DND-41 (cell line): Measurements from ENCODE around the gene EMC7.

Source experiments
- CTCF ChIP-seq: IDR thresholded peaks from 2 replicates; pipeline ENCODE4 v1.5.1; 2012; ENCODE audit warnings: borderline replicate concordance, low read length, moderate library complexity, mild to moderate bottlenecking; ENCODE audit not compliant: poor library complexity, severe bottlenecking; ENCODE audit errors: extremely low read depth
- EZH2 ChIP-seq: IDR thresholded peaks from 3 replicates; pipeline ENCODE4 v1.6.1; 2012; ENCODE audit warnings: borderline replicate concordance, low read depth, mild to moderate bottlenecking, moderate library complexity, low read length, inconsistent platforms; ENCODE audit not compliant: severe bottlenecking

- TF ChIP-seq CTCF (no peak), EZH2 (no peak)
Measured at GRCh38 chr15:34132881-34133280, 31.2 kb upstream of the EMC7 start.
